ENCODE results near the gene NOL3. TPM values are rescaled to one million over a fixed set of nuclear protein-coding genes. Genes with fewer than 3 reads are reported as not detected.

The NOL3 gene
- total and polyA plus RNA-seq, 9 of the 15 experiments (the other 6 are each of a cell fraction or from before 2014, with no cell fraction given): 0.45 to 14.0 (median 5.4) TPM

DNA sequence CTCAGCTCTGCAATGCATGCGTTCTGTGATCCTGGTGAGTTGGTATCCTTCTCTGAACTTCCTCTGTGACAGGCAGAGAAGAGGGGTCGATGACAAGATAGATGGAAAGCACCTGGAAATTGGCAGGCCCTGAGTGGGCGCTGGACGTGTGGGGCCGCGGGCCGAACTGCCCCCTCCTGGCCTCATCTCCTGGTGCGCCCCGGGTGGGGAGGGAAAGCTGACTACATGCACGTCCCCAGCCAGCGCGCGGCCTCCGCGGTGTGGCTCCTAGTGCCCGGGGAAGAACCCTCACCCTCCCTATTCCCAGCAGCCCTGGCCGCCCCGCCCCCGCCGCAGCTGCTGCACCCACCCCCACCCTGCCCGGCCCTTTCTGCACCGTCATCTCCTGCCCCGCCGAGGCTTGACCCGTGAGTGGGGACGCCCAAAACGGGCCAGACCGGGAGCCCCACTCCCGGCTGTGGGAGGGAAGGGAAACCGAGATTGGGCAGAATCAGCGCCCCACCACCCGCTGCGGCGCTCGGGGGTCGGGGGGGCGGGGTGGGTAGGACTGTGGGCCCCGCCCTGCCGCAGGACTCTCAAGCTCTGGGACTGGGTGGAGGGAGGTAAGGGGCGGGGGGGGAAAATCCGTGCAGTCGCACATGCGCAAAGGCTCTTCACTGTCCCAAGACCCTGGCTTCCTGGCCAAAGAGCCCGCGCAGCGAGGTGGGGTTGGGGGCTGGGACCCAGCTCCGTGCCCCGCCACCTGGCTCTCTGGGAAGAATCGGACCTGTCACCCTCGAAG, at the start of gene NOL3 (continued):
- TF ChIP-seq, protein P1, sequence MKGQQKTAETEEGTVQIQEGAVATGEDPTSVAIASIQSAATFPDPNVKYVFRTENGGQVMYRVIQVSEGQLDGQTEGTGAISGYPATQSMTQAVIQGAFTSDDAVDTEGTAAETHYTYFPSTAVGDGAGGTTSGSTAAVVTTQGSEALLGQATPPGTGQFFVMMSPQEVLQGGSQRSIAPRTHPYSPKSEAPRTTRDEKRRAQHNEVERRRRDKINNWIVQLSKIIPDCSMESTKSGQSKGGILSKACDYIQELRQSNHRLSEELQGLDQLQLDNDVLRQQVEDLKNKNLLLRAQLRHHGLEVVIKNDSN (CRISPR knock-in tag; IDR thresholded peaks at IDR 0.05): no peak
- TF ChIP-seq, protein P2, sequence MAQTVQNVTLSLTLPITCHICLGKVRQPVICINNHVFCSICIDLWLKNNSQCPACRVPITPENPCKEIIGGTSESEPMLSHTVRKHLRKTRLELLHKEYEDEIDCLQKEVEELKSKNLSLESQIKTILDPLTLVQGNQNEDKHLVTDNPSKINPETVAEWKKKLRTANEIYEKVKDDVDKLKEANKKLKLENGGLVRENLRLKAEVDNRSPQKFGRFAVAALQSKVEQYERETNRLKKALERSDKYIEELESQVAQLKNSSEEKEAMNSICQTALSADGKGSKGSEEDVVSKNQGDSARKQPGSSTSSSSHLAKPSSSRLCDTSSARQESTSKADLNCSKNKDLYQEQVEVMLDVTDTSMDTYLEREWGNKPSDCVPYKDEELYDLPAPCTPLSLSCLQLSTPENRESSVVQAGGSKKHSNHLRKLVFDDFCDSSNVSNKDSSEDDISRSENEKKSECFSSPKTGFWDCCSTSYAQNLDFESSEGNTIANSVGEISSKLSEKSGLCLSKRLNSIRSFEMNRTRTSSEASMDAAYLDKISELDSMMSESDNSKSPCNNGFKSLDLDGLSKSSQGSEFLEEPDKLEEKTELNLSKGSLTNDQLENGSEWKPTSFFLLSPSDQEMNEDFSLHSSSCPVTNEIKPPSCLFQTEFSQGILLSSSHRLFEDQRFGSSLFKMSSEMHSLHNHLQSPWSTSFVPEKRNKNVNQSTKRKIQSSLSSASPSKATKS (CRISPR knock-in tag; IDR thresholded peaks at IDR 0.05): no peak
- no peak for TF ChIP-seq PPARD (CRISPR knock-in tag; IDR thresholded peaks at IDR 0.05)
- TF ChIP-seq ZNF146 (CRISPR knock-in tag; IDR thresholded peaks at IDR 0.05; ENCODE audit: unreplicated experiment): no peak
- TF ChIP-seq, protein P3, sequence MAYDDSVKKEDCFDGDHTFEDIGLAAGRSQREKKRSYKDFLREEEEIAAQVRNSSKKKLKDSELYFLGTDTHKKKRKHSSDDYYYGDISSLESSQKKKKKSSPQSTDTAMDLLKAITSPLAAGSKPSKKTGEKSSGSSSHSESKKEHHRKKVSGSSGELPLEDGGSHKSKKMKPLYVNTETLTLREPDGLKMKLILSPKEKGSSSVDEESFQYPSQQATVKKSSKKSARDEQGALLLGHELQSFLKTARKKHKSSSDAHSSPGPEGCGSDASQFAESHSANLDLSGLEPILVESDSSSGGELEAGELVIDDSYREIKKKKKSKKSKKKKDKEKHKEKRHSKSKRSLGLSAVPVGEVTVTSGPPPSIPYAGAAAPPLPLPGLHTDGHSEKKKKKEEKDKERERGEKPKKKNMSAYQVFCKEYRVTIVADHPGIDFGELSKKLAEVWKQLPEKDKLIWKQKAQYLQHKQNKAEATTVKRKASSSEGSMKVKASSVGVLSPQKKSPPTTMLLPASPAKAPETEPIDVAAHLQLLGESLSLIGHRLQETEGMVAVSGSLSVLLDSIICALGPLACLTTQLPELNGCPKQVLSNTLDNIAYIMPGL (CRISPR knock-in tag; IDR thresholded peaks at IDR 0.05): no peak
- no peak for TF ChIP-seq MXI1 (IDR thresholded peaks at IDR 0.05; ENCODE audit: low read depth, low read length)
- TF ChIP-seq HDAC1 (IDR thresholded peaks at IDR 0.05): no peak; a peak in 1 of 4 replicates
- peak; percentile 84 to 91 for TF ChIP-seq KDM1A (IDR thresholded peaks at IDR 0.05)
- TF ChIP-seq, protein P4, sequence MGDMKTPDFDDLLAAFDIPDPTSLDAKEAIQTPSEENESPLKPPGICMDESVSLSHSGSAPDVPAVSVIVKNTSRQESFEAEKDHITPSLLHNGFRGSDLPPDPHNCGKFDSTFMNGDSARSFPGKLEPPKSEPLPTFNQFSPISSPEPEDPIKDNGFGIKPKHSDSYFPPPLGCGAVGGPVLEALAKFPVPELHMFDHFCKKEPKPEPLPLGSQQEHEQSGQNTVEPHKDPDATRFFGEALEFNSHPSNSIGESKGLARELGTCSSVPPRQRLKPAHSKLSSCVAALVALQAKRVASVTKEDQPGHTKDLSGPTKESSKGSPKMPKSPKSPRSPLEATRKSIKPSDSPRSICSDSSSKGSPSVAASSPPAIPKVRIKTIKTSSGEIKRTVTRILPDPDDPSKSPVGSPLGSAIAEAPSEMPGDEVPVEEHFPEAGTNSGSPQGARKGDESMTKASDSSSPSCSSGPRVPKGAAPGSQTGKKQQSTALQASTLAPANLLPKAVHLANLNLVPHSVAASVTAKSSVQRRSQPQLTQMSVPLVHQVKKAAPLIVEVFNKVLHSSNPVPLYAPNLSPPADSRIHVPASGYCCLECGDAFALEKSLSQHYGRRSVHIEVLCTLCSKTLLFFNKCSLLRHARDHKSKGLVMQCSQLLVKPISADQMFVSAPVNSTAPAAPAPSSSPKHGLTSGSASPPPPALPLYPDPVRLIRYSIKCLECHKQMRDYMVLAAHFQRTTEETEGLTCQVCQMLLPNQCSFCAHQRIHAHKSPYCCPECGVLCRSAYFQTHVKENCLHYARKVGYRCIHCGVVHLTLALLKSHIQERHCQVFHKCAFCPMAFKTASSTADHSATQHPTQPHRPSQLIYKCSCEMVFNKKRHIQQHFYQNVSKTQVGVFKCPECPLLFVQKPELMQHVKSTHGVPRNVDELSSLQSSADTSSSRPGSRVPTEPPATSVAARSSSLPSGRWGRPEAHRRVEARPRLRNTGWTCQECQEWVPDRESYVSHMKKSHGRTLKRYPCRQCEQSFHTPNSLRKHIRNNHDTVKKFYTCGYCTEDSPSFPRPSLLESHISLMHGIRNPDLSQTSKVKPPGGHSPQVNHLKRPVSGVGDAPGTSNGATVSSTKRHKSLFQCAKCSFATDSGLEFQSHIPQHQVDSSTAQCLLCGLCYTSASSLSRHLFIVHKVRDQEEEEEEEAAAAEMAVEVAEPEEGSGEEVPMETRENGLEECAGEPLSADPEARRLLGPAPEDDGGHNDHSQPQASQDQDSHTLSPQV (IDR thresholded peaks at IDR 0.05): no peak
- no peak for TF ChIP-seq FOXJ2 (tag; IDR thresholded peaks at IDR 0.05)
- TF ChIP-seq ZNF696 (CRISPR knock-in tag; conservative IDR thresholded peaks at IDR 0.05): no peak
- no peak for TF ChIP-seq KAT8 (IDR thresholded peaks at IDR 0.05; ENCODE audit: low read depth)
- TF ChIP-seq, protein P5, sequence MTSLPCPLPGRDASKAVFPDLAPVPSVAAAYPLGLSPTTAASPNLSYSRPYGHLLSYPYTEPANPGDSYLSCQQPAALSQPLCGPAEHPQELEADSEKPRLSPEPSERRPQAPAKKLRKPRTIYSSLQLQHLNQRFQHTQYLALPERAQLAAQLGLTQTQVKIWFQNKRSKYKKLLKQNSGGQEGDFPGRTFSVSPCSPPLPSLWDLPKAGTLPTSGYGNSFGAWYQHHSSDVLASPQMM (CRISPR knock-in tag; IDR thresholded peaks at IDR 0.05): no peak
- no peak for TF ChIP-seq YBX1 (IDR thresholded peaks at IDR 0.05)
- no peak for TF ChIP-seq ZNF217 (CRISPR knock-in tag; IDR thresholded peaks at IDR 0.05)
- TF ChIP-seq XRCC3 (IDR thresholded peaks at IDR 0.05): no peak
- TF ChIP-seq, protein P6, sequence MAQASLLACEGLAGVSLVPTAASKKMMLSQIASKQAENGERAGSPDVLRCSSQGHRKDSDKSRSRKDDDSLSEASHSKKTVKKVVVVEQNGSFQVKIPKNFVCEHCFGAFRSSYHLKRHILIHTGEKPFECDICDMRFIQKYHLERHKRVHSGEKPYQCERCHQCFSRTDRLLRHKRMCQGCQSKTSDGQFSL (CRISPR knock-in tag; IDR thresholded peaks at IDR 0.05): peak; percentile 58; the same call in 1 of the 2 replicates
- TF ChIP-seq, protein P6 (tag; IDR thresholded peaks at IDR 0.05): peak in 1 of 2 experiments; percentile 71; a peak in 1 of 4 replicates
